ENCODE data around the gene SMG6. TPM values are rescaled to one million over a fixed set of nuclear protein-coding genes. Genes with fewer than 3 reads are reported as not detected.

SMG6 gene

DNA sequence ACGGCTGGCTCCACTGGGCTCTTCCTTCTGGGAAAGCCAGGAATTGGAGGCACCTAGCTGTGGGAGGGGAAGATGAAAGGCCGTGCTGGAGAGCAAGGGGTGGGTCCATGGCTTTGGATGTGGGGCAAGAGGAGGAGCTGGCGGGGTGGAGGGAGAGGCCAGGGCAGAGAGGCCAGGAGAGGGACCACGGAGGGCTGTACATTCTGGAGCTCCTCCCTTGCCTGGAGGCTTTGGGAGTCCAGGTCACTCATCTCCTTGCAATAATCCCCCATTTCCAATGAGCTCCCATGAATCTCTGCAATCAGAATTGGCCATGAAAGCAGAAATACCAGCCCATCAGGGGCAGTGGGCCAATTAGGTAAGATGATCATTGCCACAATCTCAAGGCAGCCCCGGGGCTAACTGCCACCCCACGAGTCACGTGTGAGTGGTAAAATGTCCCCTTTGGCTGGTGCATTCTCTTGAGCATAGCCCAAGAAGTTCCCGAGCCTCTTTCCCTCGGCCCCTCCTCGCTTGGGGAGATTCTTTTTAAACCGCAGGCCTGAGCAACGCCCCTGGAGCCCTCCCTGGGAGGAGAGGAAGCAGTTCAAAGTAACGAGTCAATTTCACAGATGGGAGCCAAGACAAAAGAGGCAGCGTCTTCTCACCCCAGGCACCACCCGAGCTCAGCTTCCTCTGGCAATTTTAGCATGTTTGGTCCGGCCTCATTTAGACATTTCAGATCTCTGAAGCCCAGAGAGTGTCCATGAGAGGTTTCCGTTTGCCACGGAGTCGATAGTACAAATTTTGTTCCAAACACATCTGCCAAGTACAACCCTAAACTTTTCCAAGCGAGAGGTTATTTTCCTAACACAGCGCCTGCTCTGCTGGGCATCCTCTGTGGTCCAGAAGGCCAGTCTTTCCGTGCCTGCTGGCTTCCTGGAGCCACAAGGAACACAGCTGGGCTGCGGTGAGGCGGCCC lies 291.9 kb downstream of the SMG6 start:
- Histone ChIP-seq H3K27ac (ENCODE audit: low read depth, low read length) (no peak overlapping the region), H2BK15ac (replicated peaks; ENCODE audit: low read depth) (no peak overlapping the region), H3K4me1 (ENCODE audit: control insufficient read depth, low read depth, low read length) (peaks cover 9% of the 10 kb centered on the region), H2BK5ac (ENCODE audit: low read length) (no peak overlapping the region), H3K4me2 (ENCODE audit: low read length) (no peak overlapping the region), H3K4ac (ENCODE audit: low read depth, low read length) (no peak overlapping the region), H3K79me2 (ENCODE audit: control insufficient read depth, insufficient read depth, low read length) (no peaks in the 10 kb centered on the region), H3K36me3 (ENCODE audit: control insufficient read depth, insufficient read depth, low read length) (no peaks in the 10 kb centered on the region), H4K5ac (ENCODE audit: low read length) (no peak overlapping the region), H2AK5ac (ENCODE audit: low read length) (no peak overlapping the region), H3K4me3 (ENCODE audit: low read length) (no peak overlapping the region), H3K79me1 (ENCODE audit: low read length) (no peaks in the 10 kb centered on the region), H3K23ac (ENCODE audit: low read length) (no peak overlapping the region), H3K9ac (ENCODE audit: low read length) (no peak overlapping the region), H4K8ac (ENCODE audit: low read depth, low read length) (no peak overlapping the region), H3K27me3 (ENCODE audit: insufficient read depth, low read length, poor library complexity) (no peaks in the 10 kb centered on the region), H2BK120ac (ENCODE audit: low read depth, low read length) (no peak overlapping the region), H3K56ac (ENCODE audit: low read length) (peak overlapping the region; percentile 62), H3K18ac (ENCODE audit: low read length) (no peak overlapping the region)
- no CpG with 5 or more reads among the region's 24 CpGs for WGBS (ENCODE audit: extremely low coverage, insufficient coverage, low lambda C conversion rate)
- DNase-seq = peak; percentile 58

Small RNAs within 50 kb of the gene (small RNA-seq; reads per million reads assigned to genes)
- gene AC090617.6 (ENCODE audit: insufficient read depth) (not detected), gene AC090617.7 (ENCODE audit: insufficient read depth) (not detected), gene AC090617.8 (ENCODE audit: insufficient read depth) (not detected), gene AC090617.9 (ENCODE audit: insufficient read depth) (not detected), gene MIR132 (ENCODE audit: insufficient read depth) (29.2 reads per million, percentile 93 among the genes with 10 or more reads in this experiment), gene MIR212 (ENCODE audit: insufficient read depth) (15.0 reads per million, percentile 89 among the genes with 10 or more reads in this experiment), gene OVCA2 (ENCODE audit: insufficient read depth) (not detected), gene RN7SL624P (ENCODE audit: insufficient read depth) (not detected), gene SNORD91A (ENCODE audit: insufficient read depth) (330 reads per million, percentile 98 among the genes with 10 or more reads in this experiment), gene SNORD91B (ENCODE audit: insufficient read depth) (122 reads per million, percentile 96 among the genes with 10 or more reads in this experiment)

All from mesendoderm (in vitro differentiated cells).